ENCODE data around the gene EMC6.

- no peak for TF ChIP-seq CEBPB (IDR thresholded peaks at IDR 0.05; ENCODE audit: low read depth, low read length)
- no peak for TF ChIP-seq CTCF (conservative IDR thresholded peaks at IDR 0.05; ENCODE audit: low read depth, low read length)
- no peak for TF ChIP-seq RAD21 (IDR thresholded peaks at IDR 0.05; ENCODE audit: low read length)
- TF ChIP-seq MAZ (IDR thresholded peaks at IDR 0.05; ENCODE audit: borderline replicate concordance, low read depth, low read length), result no peak
- TF ChIP-seq POLR2A (IDR thresholded peaks at IDR 0.05; ENCODE audit: low read depth, low read length), result no peak
Observed at GRCh38 chr17:3636908-3637373, 31.7 kb upstream of the EMC6 start.
